ENCODE data around the gene ARMH1. TPM values are rescaled to one million over a fixed set of nuclear protein-coding genes. Genes with fewer than 3 reads are reported as not detected.

Gene ARMH1
- total RNA-seq, 2 experiments from 2014 or later: 162 to 165 TPM

DNA sequence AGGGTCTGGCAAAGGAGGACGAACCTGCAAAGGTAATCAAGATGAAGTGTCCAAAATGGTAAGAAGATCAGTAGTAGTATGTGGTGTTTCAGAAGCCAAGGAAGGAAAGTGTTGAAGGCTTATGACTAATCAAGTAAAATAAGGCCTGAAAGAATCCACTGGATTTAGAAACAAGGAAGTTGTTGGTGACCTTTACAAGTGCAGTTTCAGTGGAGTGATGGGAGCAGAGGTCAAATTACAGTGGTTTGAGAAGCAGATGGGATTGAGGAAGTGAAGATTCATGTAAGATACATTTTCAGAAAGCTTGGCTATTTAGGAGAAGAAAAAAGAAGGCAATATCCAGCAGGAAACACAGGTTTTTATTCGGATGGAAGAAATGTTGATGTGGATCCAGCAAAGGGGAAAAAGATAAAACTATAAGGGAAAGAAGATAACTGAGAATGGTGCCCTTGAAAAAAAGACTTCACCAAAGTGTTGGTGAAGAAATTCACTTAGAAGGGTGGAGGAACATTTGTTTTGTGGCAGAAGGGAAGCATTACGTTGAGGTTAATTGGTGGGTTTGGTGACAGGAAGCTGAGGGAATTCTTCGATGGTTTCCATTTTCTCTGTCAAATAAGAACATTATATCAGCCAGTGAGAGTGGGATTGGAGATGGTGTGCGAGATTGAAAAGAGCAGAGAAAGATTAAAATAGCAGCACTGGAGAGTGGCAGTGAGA, 2.1 kb downstream of the ARMH1 start:
- CTCF ChIA-PET: interaction anchor here (0.7 to 9.5 kb wide), 2 partner anchors 12 to 25 kb away, joined by 3 to 62 read pairs; no protein-coding TSS in a partner anchor
- no peaks in the 10 kb centered on the region for H3K27me3 Mint-ChIP-seq
- TF ChIP-seq, protein P1, sequence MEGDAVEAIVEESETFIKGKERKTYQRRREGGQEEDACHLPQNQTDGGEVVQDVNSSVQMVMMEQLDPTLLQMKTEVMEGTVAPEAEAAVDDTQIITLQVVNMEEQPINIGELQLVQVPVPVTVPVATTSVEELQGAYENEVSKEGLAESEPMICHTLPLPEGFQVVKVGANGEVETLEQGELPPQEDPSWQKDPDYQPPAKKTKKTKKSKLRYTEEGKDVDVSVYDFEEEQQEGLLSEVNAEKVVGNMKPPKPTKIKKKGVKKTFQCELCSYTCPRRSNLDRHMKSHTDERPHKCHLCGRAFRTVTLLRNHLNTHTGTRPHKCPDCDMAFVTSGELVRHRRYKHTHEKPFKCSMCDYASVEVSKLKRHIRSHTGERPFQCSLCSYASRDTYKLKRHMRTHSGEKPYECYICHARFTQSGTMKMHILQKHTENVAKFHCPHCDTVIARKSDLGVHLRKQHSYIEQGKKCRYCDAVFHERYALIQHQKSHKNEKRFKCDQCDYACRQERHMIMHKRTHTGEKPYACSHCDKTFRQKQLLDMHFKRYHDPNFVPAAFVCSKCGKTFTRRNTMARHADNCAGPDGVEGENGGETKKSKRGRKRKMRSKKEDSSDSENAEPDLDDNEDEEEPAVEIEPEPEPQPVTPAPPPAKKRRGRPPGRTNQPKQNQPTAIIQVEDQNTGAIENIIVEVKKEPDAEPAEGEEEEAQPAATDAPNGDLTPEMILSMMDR (IDR thresholded peaks at IDR 0.05): no peak
- no peak overlapping the region for H3K27ac Mint-ChIP-seq
- ATAC-seq: no peak
- H3K4me3 Mint-ChIP-seq: no peak overlapping the region
- DNase-seq: no peak
- POLR2A ChIA-PET: interaction anchor here (0.6 to 4.0 kb wide), 5 partner anchors 12 to 107 kb away, joined by 3 to 38 read pairs (median 6); partner anchors contain the start of gene RNU5D-1
- H3K9me3 Mint-ChIP-seq: no peaks in the 10 kb centered on the region
- peaks cover 20% of the 10 kb centered on the region for H3K4me1 Mint-ChIP-seq (ENCODE audit: low read depth)
- H3K36me3 Mint-ChIP-seq (ENCODE audit: low read depth): no peaks in the 10 kb centered on the region
- intact Hi-C loops (cut with micrococcal nuclease): no loop called here

DNA sequence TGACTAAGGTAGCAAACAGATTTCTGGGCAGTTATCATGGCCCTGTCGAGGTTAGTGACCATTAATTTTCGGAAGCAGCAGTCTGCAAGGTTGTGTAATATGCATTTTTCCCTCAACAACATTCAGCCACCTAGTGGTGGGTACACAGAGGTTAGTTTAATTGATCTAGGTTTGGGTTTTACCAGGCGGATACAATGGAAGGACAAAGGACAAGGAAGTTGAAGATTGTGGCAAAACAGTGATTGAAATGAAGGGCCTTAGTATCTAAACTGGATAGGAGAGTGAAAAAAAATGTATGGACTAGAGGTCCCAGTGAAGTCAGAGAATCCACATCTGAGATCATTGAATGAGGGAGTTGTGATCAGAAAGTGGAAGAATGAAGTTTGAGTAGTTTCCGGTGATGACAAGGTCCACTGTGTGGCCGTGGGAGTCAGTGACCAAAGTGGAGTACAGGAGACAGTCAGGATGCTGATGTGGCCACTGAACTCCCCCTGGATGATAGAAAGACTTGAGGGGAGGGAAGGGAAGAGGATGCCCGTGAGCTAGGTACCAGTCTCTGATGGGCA, 2.8 kb downstream of the ARMH1 start:
- POLR2A ChIA-PET: interaction anchor here (1.2 to 4.0 kb wide), 2 partner anchors 13 to 45 kb away, joined by 4 to 38 read pairs; no protein-coding TSS in a partner anchor
- Mint-ChIP-seq H3K36me3 (ENCODE audit: low read depth) (no peaks in the 10 kb centered on the region), H3K9me3 (no peaks in the 10 kb centered on the region), H3K4me3 (no peak overlapping the region), H3K27me3 (no peaks in the 10 kb centered on the region), H3K4me1 (ENCODE audit: low read depth) (peaks cover 15% of the 10 kb centered on the region), H3K27ac (no peak overlapping the region)
- TF ChIP-seq, protein P1 (IDR thresholded peaks at IDR 0.05): peak; percentile 50
- CTCF ChIA-PET: interaction anchor here (0.9 to 9.5 kb wide), 4 partner anchors 8 to 35 kb away, joined by 3 to 62 read pairs (median 3); no protein-coding TSS in a partner anchor
- DNase-seq: no peak
- intact Hi-C loops (cut with micrococcal nuclease): no loop called here
- ATAC-seq: no peak

DNA sequence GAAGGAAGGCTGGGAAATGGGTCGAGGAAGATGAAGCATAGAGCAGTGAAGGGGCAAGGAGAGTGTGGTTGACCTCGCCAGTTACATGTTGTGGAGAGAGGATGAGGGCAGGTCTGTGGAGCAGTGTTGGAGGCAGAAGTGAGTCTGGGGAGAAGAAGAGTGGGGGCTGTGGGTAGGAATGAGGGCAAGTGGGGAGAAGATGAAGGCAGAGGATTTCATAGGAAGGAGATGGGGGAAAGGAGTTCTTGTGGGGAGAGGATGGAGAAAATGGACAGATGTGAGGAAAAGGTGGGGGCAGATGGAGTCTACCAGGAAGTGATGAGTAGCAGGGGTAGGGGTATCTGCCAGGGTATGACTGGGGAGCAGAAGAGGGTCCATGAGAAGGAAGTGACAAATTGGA, 3.6 kb downstream of the ARMH1 start:
- no peaks in the 10 kb centered on the region for H3K27me3 Mint-ChIP-seq
- POLR2A ChIA-PET: interaction anchor here (1.2 kb wide), 1 partner anchor 14 kb away, joined by 4 read pairs; no protein-coding TSS in a partner anchor
- ATAC-seq (no peak), DNase-seq (no peak)
- TF ChIP-seq, protein P1 (IDR thresholded peaks at IDR 0.05): no peak
- no peak overlapping the region for H3K4me3 Mint-ChIP-seq
- CTCF ChIA-PET: interaction anchor here (0.9 to 9.5 kb wide), 4 partner anchors 9 to 36 kb away, joined by 3 to 62 read pairs (median 3); no protein-coding TSS in a partner anchor
- intact Hi-C loops (cut with micrococcal nuclease): no loop called here
- peaks cover 10% of the 10 kb centered on the region for H3K4me1 Mint-ChIP-seq (ENCODE audit: low read depth)
- H3K36me3 Mint-ChIP-seq (ENCODE audit: low read depth): no peaks in the 10 kb centered on the region
- H3K27ac Mint-ChIP-seq: no peak overlapping the region
- no peaks in the 10 kb centered on the region for H3K9me3 Mint-ChIP-seq

DNA sequence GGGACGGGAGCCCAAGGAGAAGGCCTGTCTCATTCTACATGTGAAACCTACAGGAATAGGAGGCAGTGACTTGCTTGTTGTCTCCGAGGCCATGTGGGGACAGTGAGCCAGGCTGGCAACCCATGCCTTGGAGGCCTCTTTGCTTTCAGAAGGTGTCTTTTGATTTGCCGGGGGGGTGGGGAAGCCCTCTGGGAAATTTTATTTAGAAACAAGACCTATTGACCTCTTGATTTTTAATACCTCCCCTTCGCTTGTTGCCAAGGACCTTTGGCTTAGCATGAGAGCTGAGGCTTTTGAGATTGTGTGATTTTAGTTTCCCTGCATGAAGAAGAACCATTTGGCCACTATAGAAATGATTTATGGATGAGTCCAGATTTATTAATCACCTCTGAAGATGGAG, 4.1 kb downstream of the ARMH1 start:
- Mint-ChIP-seq H3K27me3 (no peaks in the 10 kb centered on the region), H3K4me3 (no peak overlapping the region), H3K27ac (no peak overlapping the region), H3K9me3 (no peaks in the 10 kb centered on the region), H3K36me3 (ENCODE audit: low read depth) (no peaks in the 10 kb centered on the region), H3K4me1 (ENCODE audit: low read depth) (peaks cover 5% of the 10 kb centered on the region)
- ChIA-PET POLR2A (no interaction called here), CTCF (interaction anchor here (9.5 kb wide), 1 partner anchor 27 kb away, joined by 62 read pairs; no protein-coding TSS in a partner anchor)
- DNase-seq (no peak), ATAC-seq (no peak)
- TF ChIP-seq, protein P1 (IDR thresholded peaks at IDR 0.05): no peak
- intact Hi-C loops (cut with micrococcal nuclease): no loop called here

DNA sequence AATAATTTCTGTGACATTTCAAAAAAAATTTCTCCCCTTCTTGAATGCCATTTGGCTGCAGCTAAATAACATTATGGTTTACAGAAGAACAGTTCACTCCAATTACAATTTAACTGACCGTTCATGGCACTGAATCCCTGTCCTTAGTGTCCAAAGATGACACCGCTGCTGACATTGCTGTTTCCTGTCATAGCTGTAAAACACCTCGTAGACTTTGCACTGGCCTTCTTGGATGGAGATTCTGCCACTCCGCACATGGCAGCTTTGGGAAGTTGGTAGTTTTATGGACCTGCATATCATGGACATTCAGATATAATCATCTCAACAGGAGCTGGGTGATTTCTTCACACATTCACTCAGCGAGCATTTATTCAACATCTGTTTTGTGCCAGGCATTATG, 5.0 kb downstream of the ARMH1 start:
- no peaks in the 10 kb centered on the region for H3K36me3 Mint-ChIP-seq (ENCODE audit: low read depth)
- ATAC-seq: no peak
- no peaks in the 10 kb centered on the region for H3K9me3 Mint-ChIP-seq
- H3K4me1 Mint-ChIP-seq (ENCODE audit: low read depth): peaks cover 5% of the 10 kb centered on the region
- intact Hi-C loops (cut with micrococcal nuclease): no loop called here
- H3K4me3 Mint-ChIP-seq: no peak overlapping the region
- TF ChIP-seq, protein P1 (IDR thresholded peaks at IDR 0.05): no peak
- ChIA-PET POLR2A (interaction anchor here (1.5 to 2.3 kb wide), 2 partner anchors 18 to 51 kb away, joined by 4 to 6 read pairs; no protein-coding TSS in a partner anchor), CTCF (interaction anchor here (0.9 to 9.5 kb wide), 3 partner anchors 17 to 28 kb away, joined by 3 to 62 read pairs (median 3); no protein-coding TSS in a partner anchor)
- H3K27ac Mint-ChIP-seq: no peak overlapping the region
- DNase-seq: no peak
- no peaks in the 10 kb centered on the region for H3K27me3 Mint-ChIP-seq

Data from activated CD8-positive, alpha-beta T cell treated with anti-CD3 and anti-CD28 coated beads for 36 hours (primary cell).